ENCODE data around the gene IFNL1.

DNA sequence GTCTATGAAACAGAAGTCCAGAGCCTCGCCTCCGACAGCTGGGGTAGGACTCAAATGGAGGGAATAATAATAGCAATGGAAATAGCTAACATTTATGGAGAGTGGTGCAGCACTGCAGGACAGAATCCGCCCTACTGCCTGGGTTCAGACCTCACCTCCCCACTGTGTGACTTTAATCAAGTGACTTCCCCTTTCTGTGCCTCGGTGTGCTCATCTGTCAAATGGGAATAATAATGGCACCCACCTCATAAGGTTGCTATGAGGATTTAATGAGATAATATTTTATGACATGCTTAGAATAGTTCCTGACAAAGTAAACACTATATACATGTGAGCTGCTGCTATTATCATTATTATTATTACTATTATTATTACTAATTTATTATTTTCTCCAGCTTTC lies 21.3 kb downstream of the IFNL1 start:
- no peak for TF ChIP-seq EZH2 (optimal IDR thresholded peaks at IDR 0.05; ENCODE audit: low read depth, low read length)
- TF ChIP-seq, protein P1, sequence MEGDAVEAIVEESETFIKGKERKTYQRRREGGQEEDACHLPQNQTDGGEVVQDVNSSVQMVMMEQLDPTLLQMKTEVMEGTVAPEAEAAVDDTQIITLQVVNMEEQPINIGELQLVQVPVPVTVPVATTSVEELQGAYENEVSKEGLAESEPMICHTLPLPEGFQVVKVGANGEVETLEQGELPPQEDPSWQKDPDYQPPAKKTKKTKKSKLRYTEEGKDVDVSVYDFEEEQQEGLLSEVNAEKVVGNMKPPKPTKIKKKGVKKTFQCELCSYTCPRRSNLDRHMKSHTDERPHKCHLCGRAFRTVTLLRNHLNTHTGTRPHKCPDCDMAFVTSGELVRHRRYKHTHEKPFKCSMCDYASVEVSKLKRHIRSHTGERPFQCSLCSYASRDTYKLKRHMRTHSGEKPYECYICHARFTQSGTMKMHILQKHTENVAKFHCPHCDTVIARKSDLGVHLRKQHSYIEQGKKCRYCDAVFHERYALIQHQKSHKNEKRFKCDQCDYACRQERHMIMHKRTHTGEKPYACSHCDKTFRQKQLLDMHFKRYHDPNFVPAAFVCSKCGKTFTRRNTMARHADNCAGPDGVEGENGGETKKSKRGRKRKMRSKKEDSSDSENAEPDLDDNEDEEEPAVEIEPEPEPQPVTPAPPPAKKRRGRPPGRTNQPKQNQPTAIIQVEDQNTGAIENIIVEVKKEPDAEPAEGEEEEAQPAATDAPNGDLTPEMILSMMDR (IDR thresholded peaks at IDR 0.05; ENCODE audit: low read length) = no peak

Measured in MM.1S (cell line).